Esophagus squamous epithelium (tissue), 4 donors: ENCODE measurements around the gene MAD1L1.

Experiments
- POLR2A ChIP-seq, 4 donors: fragments of 450-650 bp; IDR thresholded peaks; one replicate each; pipeline ENCODE4 v1.6.1; 2017; ENCODE audit warnings: antibody characterized with exemption in 4 of 4, mild to moderate bottlenecking in 4 of 4, moderate library complexity in 3 of 4
- TF ChIP-seq, protein P1 (sequence below), 6 experiments: fragments of 450-650 bp in 4 of 6; fragments of 200-600 bp in 2 of 6; sonication (generic) in 2 of 6; IDR thresholded peaks; one replicate each; pipeline ENCODE4 v1.5.1; 2016 to 2019; ENCODE audit warnings: antibody characterized with exemption in 6 of 6, mild to moderate bottlenecking in 4 of 6, moderate library complexity in 4 of 6

DNA sequence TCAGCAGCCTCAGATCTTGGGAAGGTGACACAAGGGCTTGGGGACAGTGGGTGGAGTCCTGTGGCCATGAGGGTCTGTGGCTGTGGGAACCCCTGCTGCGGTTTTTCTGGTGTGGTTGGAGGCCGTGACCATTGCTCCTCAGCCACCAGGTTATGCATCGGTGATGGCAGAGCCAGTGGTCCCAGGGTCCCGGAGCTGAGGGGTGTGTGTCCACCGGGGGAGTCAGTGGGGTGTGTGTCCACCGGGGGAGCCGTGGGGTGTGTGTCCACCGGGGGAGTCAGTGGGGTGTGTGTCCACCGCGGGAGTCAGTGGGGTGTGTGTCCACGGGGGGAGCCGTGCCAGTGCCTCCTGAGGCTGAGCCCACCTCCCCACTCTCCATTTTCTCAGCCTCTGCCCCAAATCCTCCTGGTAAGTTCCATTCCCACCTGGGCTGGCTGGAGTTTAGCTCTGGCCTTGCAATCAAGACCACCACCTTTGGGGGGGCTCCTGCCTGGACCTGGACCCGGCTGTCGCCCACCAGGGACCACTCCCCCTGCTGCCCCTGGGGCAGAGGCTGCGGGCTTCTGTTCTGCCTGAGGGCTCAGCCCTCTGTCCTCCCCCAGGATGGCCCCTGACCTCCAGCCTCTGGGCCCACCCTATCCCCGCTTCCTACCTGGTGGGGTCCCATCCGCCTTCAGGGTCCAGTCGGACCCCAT lies 419.2 kb downstream of the MAD1L1 start:
- no peak for TF ChIP-seq POLR2A (IDR thresholded peaks at IDR 0.05)
- TF ChIP-seq, protein P1, sequence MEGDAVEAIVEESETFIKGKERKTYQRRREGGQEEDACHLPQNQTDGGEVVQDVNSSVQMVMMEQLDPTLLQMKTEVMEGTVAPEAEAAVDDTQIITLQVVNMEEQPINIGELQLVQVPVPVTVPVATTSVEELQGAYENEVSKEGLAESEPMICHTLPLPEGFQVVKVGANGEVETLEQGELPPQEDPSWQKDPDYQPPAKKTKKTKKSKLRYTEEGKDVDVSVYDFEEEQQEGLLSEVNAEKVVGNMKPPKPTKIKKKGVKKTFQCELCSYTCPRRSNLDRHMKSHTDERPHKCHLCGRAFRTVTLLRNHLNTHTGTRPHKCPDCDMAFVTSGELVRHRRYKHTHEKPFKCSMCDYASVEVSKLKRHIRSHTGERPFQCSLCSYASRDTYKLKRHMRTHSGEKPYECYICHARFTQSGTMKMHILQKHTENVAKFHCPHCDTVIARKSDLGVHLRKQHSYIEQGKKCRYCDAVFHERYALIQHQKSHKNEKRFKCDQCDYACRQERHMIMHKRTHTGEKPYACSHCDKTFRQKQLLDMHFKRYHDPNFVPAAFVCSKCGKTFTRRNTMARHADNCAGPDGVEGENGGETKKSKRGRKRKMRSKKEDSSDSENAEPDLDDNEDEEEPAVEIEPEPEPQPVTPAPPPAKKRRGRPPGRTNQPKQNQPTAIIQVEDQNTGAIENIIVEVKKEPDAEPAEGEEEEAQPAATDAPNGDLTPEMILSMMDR (IDR thresholded peaks at IDR 0.05), result no peak
